Astrocyte (in vitro differentiated cells and primary cell): Measurements from ENCODE around the gene HOOK1. TPM values are rescaled to one million over a fixed set of nuclear protein-coding genes. Genes with fewer than 3 reads are reported as not detected.

ENCODE experiments used
- DNase-seq: peaks from one replicate; pipeline ENCODE4 v3.0.0-alpha.2; 2010; ENCODE audit warnings: low read depth
- FAIRE-seq: peaks from 2 replicates; lab custom pipeline; 2011; peaks lifted over from hg19 to GRCh38; lab: Jason Lieb, UNC
- H2AFZ ChIP-seq: 2 replicates; pipeline ENCODE4 v1.6.0; 2012; ENCODE audit warnings: low read depth, low read length, inconsistent platforms
- H3K27ac ChIP-seq: 2 replicates; pipeline ENCODE4 v1.5.1; 2011; ENCODE audit warnings: low read depth, low read length, inconsistent platforms
- H3K27me3 ChIP-seq: 2 replicates; pipeline ENCODE4 v1.6.0; 2011; ENCODE audit warnings: low read length, inconsistent platforms; ENCODE audit not compliant: insufficient read depth
- H3K36me3 ChIP-seq: 2 replicates; pipeline ENCODE4 v1.5.1; 2011; ENCODE audit warnings: low read length, inconsistent platforms; ENCODE audit not compliant: insufficient read depth
- H3K4me1 ChIP-seq: 2 replicates; pipeline ENCODE4 v1.5.1; 2011; ENCODE audit warnings: low read length, inconsistent platforms; ENCODE audit not compliant: insufficient read depth
- H3K4me2 ChIP-seq: 2 replicates; pipeline ENCODE4 v1.6.0; 2012; ENCODE audit warnings: low read length, inconsistent platforms
- H3K4me3 ChIP-seq: 2 replicates; pipeline ENCODE4 v1.5.1; 2011; ENCODE audit warnings: low read depth, mild to moderate bottlenecking, low read length, inconsistent platforms; ENCODE audit not compliant: insufficient read depth
- H3K79me2 ChIP-seq: 2 replicates; pipeline ENCODE4 v1.6.0; 2012; ENCODE audit warnings: mild to moderate bottlenecking, low read length, inconsistent platforms; ENCODE audit not compliant: insufficient read depth
- H3K9ac ChIP-seq: 2 replicates; pipeline ENCODE4 v1.6.0; 2012; ENCODE audit warnings: mild to moderate bottlenecking, low read length, inconsistent platforms
- H3K9me3 ChIP-seq: 2 replicates; pipeline ENCODE4 v1.5.1; 2012; ENCODE audit warnings: low read depth, mild to moderate bottlenecking, low read length, inconsistent platforms; ENCODE audit not compliant: insufficient read depth
- H4K20me1 ChIP-seq: 2 replicates; pipeline ENCODE4 v1.6.0; 2012; ENCODE audit warnings: low read length, inconsistent platforms; ENCODE audit not compliant: insufficient read depth
- H3K27ac Mint-ChIP-seq: one replicate; pipeline ENCODE4 v1.8.0; 2021; ENCODE audit warnings: mild to moderate bottlenecking, mixed read lengths; ENCODE audit not compliant: unreplicated experiment
- H3K27me3 Mint-ChIP-seq: one replicate; pipeline ENCODE4 v1.8.0; 2021; ENCODE audit warnings: low read depth, mixed read lengths; ENCODE audit not compliant: unreplicated experiment
- H3K36me3 Mint-ChIP-seq: one replicate; pipeline ENCODE4 v1.8.0; 2021; ENCODE audit warnings: low read depth, mixed read lengths; ENCODE audit not compliant: unreplicated experiment
- H3K4me1 Mint-ChIP-seq: one replicate; pipeline ENCODE4 v1.8.0; 2021; ENCODE audit warnings: low read depth, mixed read lengths; ENCODE audit not compliant: unreplicated experiment
- H3K4me3 Mint-ChIP-seq: one replicate; pipeline ENCODE4 v1.8.0; 2021; ENCODE audit warnings: mild to moderate bottlenecking, moderate library complexity, mixed read lengths; ENCODE audit not compliant: unreplicated experiment
- H3K9me3 Mint-ChIP-seq: one replicate; pipeline ENCODE4 v1.8.0; 2021; ENCODE audit warnings: mild to moderate bottlenecking, mixed read lengths; ENCODE audit not compliant: unreplicated experiment
- CTCF ChIP-seq: IDR thresholded peaks from 2 replicates; pipeline ENCODE4 v1.5.1; 2011; ENCODE audit warnings: low read depth, mild to moderate bottlenecking, inconsistent platforms, low read length, moderate library complexity; ENCODE audit not compliant: insufficient read depth
- EZH2 ChIP-seq: IDR thresholded peaks from 2 replicates; pipeline ENCODE4 v1.6.1; 2012; ENCODE audit warnings: mild to moderate bottlenecking, low read length, inconsistent platforms; ENCODE audit not compliant: insufficient read depth
- total RNA-seq: library from RNA; stranded (reverse); gene quantifications from 2 replicates; pipeline ENCODE4 v1.2.1, GENCODE V29; 2021

Gene HOOK1
- total RNA-seq, 1 donor from 2014 or later: 1.8 TPM

GRCh38 chr1:59827055-59827643 is 12.4 kb downstream of the HOOK1 start:
- Mint-ChIP-seq H3K27ac (no peak overlapping the region), H3K27me3 (no peaks in the 10 kb centered on the region), H3K4me3 (no peak overlapping the region), H3K9me3 (no peaks in the 10 kb centered on the region), H3K4me1 (no peaks in the 10 kb centered on the region), H3K36me3 (no peaks in the 10 kb centered on the region)
- no peak overlapping the region for H2AFZ ChIP-seq
- FAIRE-seq: no peak
- no peaks in the 10 kb centered on the region for H3K9me3 ChIP-seq
- H3K27ac ChIP-seq: no peak overlapping the region
- H3K79me2 ChIP-seq: no peaks in the 10 kb centered on the region
- H4K20me1 ChIP-seq: no peaks in the 10 kb centered on the region
- H3K4me2 ChIP-seq: no peak overlapping the region
- no peaks in the 10 kb centered on the region for H3K4me1 ChIP-seq
- DNase-seq: peak; percentile 20
- H3K4me3 ChIP-seq: no peak overlapping the region
- no peak for TF ChIP-seq CTCF
- TF ChIP-seq EZH2: no peak
- H3K27me3 ChIP-seq: no peaks in the 10 kb centered on the region
- H3K36me3 ChIP-seq: no peaks in the 10 kb centered on the region
- no peak overlapping the region for H3K9ac ChIP-seq

DNA sequence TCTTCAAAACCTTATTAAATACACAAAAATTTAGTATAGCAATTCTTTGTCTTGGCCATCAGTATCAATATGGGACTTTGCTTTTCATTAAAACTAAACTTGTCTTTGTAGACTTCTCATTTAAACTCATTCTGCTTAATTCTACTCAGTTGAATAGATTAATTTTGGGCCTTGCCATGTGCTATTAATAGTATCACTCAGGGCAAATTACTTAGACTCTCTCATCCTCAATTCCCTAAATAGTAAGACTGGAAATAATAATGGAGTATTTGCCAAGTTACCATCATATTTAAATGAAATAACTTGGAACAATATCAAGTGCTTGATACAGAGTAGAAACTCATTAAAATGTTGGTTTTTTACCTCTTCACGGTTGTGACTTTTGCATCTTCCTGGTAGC is 13.4 kb downstream of the HOOK1 start:
- no peaks in the 10 kb centered on the region for H3K79me2 ChIP-seq
- H3K27me3 Mint-ChIP-seq: no peaks in the 10 kb centered on the region
- no peak overlapping the region for H3K4me3 ChIP-seq
- H3K9ac ChIP-seq: no peak overlapping the region
- H3K4me1 Mint-ChIP-seq: no peaks in the 10 kb centered on the region
- H3K36me3 Mint-ChIP-seq: no peaks in the 10 kb centered on the region
- H3K27ac Mint-ChIP-seq: no peak overlapping the region
- no peak overlapping the region for H2AFZ ChIP-seq
- no peaks in the 10 kb centered on the region for H3K27me3 ChIP-seq
- H4K20me1 ChIP-seq: no peaks in the 10 kb centered on the region
- no peaks in the 10 kb centered on the region for H3K9me3 ChIP-seq
- FAIRE-seq: no peak
- no peaks in the 10 kb centered on the region for H3K9me3 Mint-ChIP-seq
- DNase-seq: no peak
- TF ChIP-seq EZH2: no peak
- H3K4me1 ChIP-seq: no peaks in the 10 kb centered on the region
- H3K4me3 Mint-ChIP-seq: no peak overlapping the region
- no peaks in the 10 kb centered on the region for H3K36me3 ChIP-seq
- H3K27ac ChIP-seq: no peak overlapping the region
- no peak overlapping the region for H3K4me2 ChIP-seq

DNA sequence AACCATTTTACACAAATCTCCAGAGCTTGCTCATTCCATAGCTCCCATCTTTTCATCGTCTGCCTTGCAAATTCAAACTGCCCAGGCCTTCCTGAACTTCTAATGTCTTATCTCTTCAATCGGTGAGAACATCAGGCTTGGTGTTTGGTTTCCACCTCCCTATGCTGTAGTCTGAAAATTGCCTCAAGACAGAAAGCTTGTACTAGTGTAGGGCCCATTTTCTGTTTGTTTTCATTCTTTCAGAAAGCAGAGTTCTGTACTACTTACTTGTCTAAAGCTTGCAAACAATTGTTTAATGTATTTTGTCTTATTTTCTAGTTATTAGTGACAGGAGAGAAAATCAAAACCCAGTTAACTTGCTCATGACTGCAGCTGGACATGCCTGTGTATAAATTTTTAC is 16.8 kb downstream of the HOOK1 start:
- Histone ChIP-seq H3K4me2 (no peak overlapping the region), H3K9ac (no peak overlapping the region), H4K20me1 (no peaks in the 10 kb centered on the region), H3K4me1 (no peaks in the 10 kb centered on the region), H3K9me3 (no peaks in the 10 kb centered on the region), H3K36me3 (no peaks in the 10 kb centered on the region), H3K27me3 (no peaks in the 10 kb centered on the region), H3K27ac (no peak overlapping the region), H2AFZ (no peak overlapping the region), H3K79me2 (no peaks in the 10 kb centered on the region), H3K4me3 (no peak overlapping the region)
- Mint-ChIP-seq H3K27me3 (no peaks in the 10 kb centered on the region), H3K36me3 (no peaks in the 10 kb centered on the region), H3K27ac (no peak overlapping the region), H3K4me1 (no peaks in the 10 kb centered on the region), H3K4me3 (no peak overlapping the region), H3K9me3 (no peaks in the 10 kb centered on the region)
- FAIRE-seq (no peak), DNase-seq (no peak)
- TF ChIP-seq CTCF (no peak), EZH2 (no peak)
